HG03060 (cell line): ENCODE measurements around the gene LMBR1.
"Not testable (repeated sequence)": the region's sequence is repeated elsewhere in the genome, so short reads cannot be mapped to it uniquely, and the experiment has no call there.

Experiments used
- ATAC-seq: cut with Tn5 transposase; IDR thresholded peaks from one replicate; pipeline ENCODE4 v1.9.1; 2021; ENCODE audit warnings: low read depth, moderate number of reproducible peaks; ENCODE audit not compliant: unreplicated experiment

LMBR1 gene

GRCh38 chr7:156907656-156908055, 14.7 kb upstream of the LMBR1 start:
- ATAC-seq, result no peak

- no peak for ATAC-seq
Measured at GRCh38 chr7:156906200-156906649, 13.2 kb upstream of the LMBR1 start.

- no peak for ATAC-seq
Measured at GRCh38 chr7:156903232-156903909, 10.4 kb upstream of the LMBR1 start.

GRCh38 chr7:156900093-156900492, 7.1 kb upstream of the LMBR1 start:
- not testable (repeated sequence) for ATAC-seq

- ATAC-seq, result no peak
Measured at GRCh38 chr7:156898938-156899337, 6.0 kb upstream of the LMBR1 start.

DNA sequence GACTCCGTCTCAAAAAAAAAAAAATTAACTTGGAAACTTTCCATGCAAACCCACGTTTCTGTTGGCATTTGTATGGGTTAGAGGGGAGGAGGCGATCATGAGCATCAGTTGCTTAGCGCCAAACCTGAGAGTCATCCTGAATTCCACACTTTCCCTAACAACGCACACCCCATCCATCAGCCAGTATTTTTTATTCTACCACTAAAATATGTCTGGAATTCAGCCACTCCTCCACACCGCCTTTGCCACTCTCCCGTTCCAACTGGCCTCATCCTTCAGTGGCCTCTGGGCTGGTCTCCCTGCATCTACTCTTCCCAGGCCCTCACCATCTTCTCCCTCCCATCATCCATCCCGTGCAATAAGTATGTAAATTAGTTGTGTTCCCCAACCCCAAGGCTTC, 4.7 kb upstream of the LMBR1 start:
- no peak for ATAC-seq

DNA sequence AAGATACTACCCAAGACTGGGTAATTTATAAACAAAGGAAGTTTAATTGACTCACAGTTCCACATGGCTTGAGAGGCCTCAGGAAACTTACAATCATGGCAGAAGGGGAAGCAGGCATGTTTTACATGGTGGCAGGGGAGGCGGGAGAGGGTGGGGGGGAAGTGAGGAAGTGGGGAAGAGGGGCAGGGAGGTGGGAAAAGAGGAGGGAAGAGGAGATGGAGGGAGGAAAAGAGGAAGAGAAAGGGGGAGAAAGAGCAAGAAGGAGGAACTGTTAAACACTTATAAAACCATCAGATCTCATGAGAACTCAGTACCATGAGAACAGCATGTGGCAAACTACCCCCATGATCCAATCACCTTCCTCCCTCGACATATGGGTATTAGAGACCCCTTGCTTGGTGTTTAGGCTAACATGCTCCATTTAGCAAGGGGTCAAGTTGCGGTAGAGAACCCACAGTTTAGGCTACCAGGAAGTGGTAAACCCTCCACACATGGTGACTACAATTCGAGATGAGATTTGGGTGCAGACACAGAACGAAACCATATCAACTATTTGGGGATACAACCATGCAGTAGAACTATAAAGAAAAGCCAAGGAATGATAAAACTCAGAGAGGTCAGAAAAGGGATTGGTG, 3.5 kb upstream of the LMBR1 start:
- no peak for ATAC-seq

- no peak for ATAC-seq
Measured at GRCh38 chr7:156895024-156895780, 2.2 kb upstream of the LMBR1 start.

DNA sequence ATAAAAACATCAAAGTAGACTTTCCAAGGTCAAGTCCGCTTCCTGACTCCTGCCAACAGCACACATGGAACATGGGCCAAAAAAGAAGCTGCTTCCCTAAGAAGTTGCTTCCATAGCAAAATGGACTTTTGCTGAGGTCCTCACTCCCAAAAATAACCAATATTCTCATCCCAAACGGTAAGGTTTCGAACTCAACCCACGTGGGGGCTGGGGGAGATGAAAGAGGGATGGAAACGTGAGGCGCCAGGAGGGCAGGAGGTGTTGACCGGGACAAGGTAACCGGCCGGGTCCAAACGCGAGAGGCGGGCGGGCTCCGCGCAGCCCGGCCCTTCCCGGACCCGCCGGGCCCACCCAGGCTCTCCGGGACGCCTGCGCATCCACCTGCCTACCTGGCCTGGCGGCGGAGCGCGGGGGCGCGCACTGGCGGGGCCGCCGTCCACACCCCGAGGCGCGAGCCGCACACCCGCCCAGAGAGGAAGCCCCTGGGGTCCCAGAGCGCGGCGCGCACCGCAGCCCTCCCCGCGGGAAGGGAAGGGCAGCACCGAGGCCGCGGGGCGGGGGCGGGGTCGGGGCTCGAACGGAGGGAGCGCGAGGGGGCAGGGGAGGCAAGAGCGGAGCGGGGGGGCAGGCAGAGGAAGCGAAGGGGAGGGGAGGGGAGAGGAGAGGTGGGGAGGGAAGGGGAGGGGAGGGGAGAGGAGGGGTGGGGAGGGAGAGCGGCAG, 742 bp downstream of the LMBR1 start:
- no peak for ATAC-seq

- ATAC-seq, result no peak
Measured at GRCh38 chr7:156889746-156890145, 3.2 kb downstream of the LMBR1 start.

- ATAC-seq, result no peak
Measured at GRCh38 chr7:156889089-156889488, 3.9 kb downstream of the LMBR1 start.

DNA sequence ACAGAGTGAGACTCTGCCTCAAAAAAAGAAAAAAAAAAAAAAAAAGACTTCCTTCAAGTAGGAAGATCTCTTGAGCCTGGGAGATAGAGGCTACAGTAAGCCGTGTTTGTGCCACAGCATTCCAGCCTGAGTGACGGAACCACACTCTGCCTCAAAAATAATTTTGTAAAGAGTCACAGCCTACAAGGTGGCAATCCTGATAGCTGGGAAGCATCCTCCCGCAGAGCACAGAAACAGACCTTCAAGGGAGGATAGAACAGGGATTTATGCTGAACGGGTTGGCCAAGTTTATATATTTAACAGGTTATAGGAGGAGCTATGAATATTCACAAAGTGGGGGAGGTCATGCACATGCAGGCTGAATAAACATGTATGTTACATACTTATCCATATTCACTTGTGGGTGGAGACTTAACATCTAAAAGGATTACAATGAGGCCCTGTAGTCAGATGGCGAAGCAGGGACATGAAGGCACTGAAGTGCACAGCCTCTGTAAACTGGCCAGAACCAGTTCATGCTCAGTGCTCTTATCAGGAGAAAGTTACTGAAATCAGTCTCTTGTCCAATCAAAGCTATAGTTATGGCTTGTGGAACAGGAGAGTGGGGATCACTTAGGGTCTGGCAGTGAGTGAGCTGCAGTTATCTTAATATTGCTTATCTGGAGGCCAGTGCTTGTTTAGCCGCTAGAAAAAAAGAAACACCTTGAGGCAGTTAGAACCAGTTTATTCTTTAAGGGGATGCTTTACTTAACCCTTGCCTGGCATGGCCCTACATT, 6.8 kb downstream of the LMBR1 start:
- ATAC-seq, result no peak

DNA sequence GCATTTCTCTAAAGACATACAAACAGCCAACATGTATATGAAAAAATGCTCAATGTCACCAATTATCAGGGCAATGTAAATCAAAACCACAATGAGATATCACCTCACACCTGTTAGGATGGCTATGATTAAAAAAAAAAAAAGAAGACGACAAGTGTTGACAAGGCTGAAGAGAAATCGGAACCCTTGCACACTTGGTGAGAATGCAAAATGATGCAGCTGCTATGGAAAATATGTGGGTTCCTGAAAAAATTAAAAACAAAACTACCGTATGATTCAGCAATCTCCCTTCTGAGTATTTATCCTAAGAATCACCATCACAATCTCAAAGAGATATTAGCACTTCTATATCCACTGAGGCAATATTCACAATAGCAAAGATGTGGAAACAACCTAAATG, 11.3 kb downstream of the LMBR1 start:
- ATAC-seq, result no peak

DNA sequence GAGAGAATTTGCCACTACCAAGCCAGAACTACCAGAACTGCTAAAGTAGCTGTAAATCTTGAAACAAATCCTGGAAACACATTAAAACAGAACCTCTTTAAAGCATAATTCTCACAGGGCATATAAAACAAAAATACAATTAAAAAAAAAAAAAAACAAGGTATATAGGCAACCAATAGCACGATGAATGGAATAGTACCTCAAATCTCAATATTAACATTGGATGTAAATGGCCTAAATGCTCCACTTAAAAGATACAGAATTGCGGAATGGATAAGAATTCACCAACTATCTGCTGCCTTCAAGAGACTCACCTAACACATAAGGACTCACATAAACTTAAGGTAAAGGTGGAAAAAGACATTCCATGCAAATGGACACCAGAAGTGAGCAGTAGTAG, 17.2 kb downstream of the LMBR1 start:
- ATAC-seq, result no peak

GRCh38 chr7:156868363-156868762, 24.6 kb downstream of the LMBR1 start:
- not testable (repeated sequence) for ATAC-seq

GRCh38 chr7:156865493-156865892, 27.5 kb downstream of the LMBR1 start:
- ATAC-seq, result no peak

DNA sequence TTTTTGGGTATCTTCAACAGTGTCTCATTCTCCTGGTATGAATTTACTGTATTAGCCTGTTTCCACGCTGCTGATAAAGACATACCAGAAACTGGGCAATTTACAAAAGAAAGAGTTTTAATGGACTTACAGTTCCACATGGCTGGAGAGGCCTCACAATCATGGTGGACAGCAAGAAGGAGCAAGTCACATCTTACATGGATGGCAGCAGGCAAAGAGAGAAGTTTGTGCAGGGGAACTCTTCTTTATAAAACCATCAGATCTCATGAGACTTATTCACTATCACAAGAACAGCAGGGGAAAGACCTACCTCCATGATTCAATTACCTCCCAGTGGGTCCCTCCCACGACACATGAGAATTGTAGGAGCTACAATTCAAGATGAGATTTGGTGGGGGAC, 31.0 kb downstream of the LMBR1 start:
- ATAC-seq, result not testable (repeated sequence)

DNA sequence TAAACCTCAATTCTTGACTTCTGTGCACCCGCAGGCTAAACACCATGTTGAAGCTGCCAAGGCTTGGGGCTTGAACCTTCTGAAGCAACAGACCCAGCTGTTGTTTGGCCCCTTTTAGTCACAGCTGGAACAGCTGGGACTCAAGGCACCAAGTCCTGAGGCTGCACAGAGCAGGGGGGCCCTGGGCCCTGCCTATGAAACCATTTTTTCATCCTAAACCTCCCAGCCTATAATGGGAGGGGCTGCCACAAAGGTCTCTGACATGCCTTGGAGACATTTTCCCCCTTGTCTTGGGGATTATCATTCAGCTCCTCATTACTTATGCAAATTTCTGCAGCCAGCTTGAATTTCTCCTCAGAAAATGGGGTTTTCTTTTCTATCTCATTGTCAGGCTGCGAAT, 31.8 kb downstream of the LMBR1 start:
- ATAC-seq, result no peak

- not testable (repeated sequence) for ATAC-seq
Measured at GRCh38 chr7:156860099-156860498, 32.9 kb downstream of the LMBR1 start.

GRCh38 chr7:156858523-156858922, 34.5 kb downstream of the LMBR1 start:
- ATAC-seq, result no peak
